ENCODE data around the gene GNB1.

- no peak for TF ChIP-seq CTCF (IDR thresholded peaks at IDR 0.05)
- no peak for TF ChIP-seq POLR2A (IDR thresholded peaks at IDR 0.05)
Measured at GRCh38 chr1:1893997-1894353, 3.1 kb upstream of the GNB1 start.

All from vagina (tissue), 2 donors.